Vagina (tissue), 2 donors: ENCODE data around the gene SLC51B. TPM values are rescaled to one million over a fixed set of nuclear protein-coding genes. Genes with fewer than 3 reads are reported as not detected.

Experiments used
- DNase-seq, 2 donors: peaks; one replicate each; pipeline ENCODE4 v3.0.0-alpha.2; 2017; ENCODE audit errors: extremely low spot score in 2 of 2
- H3K27ac ChIP-seq: fragments of 200-600 bp; sonication (generic); one replicate; pipeline ENCODE4 v1.5.1; 2019
- H3K27me3 ChIP-seq: fragments of 200-600 bp; sonication (generic); one replicate; pipeline ENCODE4 v1.5.1; 2019
- H3K36me3 ChIP-seq, 2 donors: fragments of 200-600 bp; sonication (generic); one replicate each; pipeline ENCODE4 v1.5.1; 2017 to 2019
- H3K4me1 ChIP-seq: fragments of 200-600 bp; sonication (generic); one replicate; pipeline ENCODE4 v1.5.1; 2019
- H3K4me3 ChIP-seq, 2 donors: fragments of 200-600 bp; sonication (generic); 1 replicate in 1 of 2; 2 replicates in 1 of 2; pipeline ENCODE4 v1.5.1; 2016 to 2019
- H3K9me3 ChIP-seq: fragments of 200-600 bp; sonication (generic); one replicate; pipeline ENCODE4 v1.5.1; 2019
- POLR2A ChIP-seq, 2 donors: fragments of 450-650 bp; IDR thresholded peaks; one replicate each; pipeline ENCODE4 v1.6.1; 2017; ENCODE audit warnings: antibody characterized with exemption in 2 of 2, mild to moderate bottlenecking in 2 of 2, moderate library complexity in 2 of 2
- POLR2AphosphoS5 ChIP-seq, 2 donors: sonication (generic); formaldehyde crosslinking; IDR thresholded peaks; one replicate each; pipeline ENCODE4 v1.9.0; 2017; ENCODE audit warnings: antibody characterized with exemption in 2 of 2, mild to moderate bottlenecking in 2 of 2, low read depth in 1 of 2; ENCODE audit not compliant: insufficient read depth in 1 of 2
- intact Hi-C: fragments of 100-400 bp; cut with DNase I; formaldehyde crosslinking; loops from one replicate; pipeline ENCODE4 v1.15.1; 2023
- total RNA-seq: library from RNA; depleted of rRNA; stranded (reverse); fragments of >200 nt; gene quantifications from one replicate; pipeline ENCODE4 v1.2.3, GENCODE V29; 2016
- TF ChIP-seq, protein P1 (sequence below), 3 experiments: fragments of 450-650 bp in 2 of 3; fragments of 200-600 bp in 1 of 3; sonication (generic) in 1 of 3; IDR thresholded peaks; one replicate each; pipeline ENCODE4 v1.5.1; 2017 to 2019; ENCODE audit warnings: antibody characterized with exemption in 3 of 3, mild to moderate bottlenecking in 2 of 3, moderate library complexity in 2 of 3

Gene SLC51B
- total RNA-seq, 1 donor from 2014 or later = not detected

DNA sequence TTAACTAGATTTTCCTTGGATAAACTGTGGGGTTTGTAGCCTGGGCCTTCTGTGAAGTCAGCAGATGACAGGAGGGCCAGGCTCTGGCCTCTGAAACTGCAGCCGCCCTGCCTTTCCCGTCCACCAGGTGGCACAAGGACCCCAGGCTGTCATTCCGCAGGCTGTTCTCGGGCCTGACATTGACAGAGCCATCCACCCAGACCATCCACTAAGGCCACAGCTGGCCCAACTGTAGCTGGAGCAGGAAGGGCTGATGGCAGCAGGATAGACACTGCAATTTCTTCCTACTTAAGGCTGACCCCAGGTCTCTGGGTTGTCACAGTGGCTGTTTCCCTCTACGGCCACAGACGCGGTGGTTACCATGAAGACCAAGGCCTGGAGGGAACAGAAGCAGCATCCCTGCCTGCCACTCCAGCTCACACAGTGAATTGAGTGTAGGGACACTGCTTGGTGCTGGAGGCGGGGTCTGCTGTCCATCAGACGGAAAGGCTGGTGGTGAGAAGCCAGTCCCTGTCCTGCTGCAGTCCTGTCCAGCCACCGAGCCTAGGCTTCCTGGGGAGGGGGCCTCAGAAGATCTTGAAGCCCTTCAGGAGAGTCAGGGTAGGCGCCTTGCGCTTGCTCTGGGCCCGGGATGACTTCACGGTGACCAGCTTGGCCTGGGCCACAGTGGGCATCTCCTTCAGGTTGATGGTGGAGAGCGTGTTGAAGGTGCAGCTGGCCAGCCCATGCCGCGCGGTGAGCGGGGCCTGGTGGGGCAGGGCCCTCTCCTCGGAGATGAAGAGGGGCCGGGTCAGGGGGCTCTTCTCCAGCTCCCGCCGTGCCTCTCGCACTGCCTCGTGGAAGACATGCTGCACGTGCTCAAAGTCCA lies 9.4 kb downstream of the SLC51B start:
- intact Hi-C loops = loop anchor here (5.0 kb wide), 1 partner anchor 33 kb away; no protein-coding TSS in a partner anchor
- Histone ChIP-seq H3K4me3 (no peak overlapping the region), H3K27me3 (no peaks in the 10 kb centered on the region), H3K9me3 (no peaks in the 10 kb centered on the region), H3K27ac (peak overlapping the region; percentile 55), H3K4me1 (peaks cover 38% of the 10 kb centered on the region), H3K36me3 (peaks cover 0 to 13% of the 10 kb centered on the region in 2 donors)
- DNase-seq = peak in 1 of 2 donors; percentile 85
- TF ChIP-seq, protein P1, sequence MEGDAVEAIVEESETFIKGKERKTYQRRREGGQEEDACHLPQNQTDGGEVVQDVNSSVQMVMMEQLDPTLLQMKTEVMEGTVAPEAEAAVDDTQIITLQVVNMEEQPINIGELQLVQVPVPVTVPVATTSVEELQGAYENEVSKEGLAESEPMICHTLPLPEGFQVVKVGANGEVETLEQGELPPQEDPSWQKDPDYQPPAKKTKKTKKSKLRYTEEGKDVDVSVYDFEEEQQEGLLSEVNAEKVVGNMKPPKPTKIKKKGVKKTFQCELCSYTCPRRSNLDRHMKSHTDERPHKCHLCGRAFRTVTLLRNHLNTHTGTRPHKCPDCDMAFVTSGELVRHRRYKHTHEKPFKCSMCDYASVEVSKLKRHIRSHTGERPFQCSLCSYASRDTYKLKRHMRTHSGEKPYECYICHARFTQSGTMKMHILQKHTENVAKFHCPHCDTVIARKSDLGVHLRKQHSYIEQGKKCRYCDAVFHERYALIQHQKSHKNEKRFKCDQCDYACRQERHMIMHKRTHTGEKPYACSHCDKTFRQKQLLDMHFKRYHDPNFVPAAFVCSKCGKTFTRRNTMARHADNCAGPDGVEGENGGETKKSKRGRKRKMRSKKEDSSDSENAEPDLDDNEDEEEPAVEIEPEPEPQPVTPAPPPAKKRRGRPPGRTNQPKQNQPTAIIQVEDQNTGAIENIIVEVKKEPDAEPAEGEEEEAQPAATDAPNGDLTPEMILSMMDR (IDR thresholded peaks at IDR 0.05) = peak; percentile 83 to 92 (median 85)
- no peak for TF ChIP-seq POLR2A (IDR thresholded peaks at IDR 0.05)
- TF ChIP-seq POLR2AphosphoS5 (IDR thresholded peaks at IDR 0.05; ENCODE audit: insufficient read depth in 1 of 2, low read depth in 1 of 2) = peak in 1 of 2 donors; percentile 31

DNA sequence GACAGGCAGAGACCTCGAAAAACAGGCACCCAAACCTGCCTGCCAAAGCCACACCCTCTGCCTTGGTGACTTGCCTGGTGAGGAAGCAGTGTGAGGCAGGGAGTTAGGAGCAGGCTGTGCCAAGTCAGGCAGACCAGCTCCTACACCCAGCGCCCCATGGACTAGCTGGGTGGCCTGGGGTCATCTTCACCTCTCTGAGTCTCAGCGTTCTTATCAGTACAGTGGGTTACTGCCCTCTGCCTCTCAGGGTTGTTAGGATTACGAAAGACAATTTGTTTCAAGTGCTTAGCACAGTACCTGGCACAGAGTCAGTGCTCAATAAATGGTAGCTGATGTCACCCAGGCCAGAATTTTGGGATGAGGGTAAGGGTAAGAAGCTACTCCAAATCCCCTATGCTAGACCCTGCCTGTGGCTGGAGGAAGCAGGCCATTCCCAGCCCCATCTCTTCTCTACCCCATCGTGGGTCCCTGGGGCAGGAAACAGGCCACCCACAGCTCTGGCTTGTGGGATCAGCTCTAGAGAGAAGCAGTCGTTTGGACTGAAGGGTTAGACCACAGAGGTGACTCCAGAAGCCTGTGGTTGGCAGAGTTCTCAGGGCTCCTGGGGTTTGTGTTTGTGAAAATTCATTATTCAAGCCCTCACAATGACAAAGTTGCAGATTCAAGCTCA lies 10.1 kb downstream of the SLC51B start:
- Histone ChIP-seq H3K27me3 (no peaks in the 10 kb centered on the region), H3K9me3 (no peaks in the 10 kb centered on the region), H3K27ac (peak overlapping the region; percentile 55), H3K4me3 (no peak overlapping the region), H3K4me1 (peaks cover 32% of the 10 kb centered on the region), H3K36me3 (peaks cover 0 to 13% of the 10 kb centered on the region in 2 donors)
- intact Hi-C loops = no loop called here
- peak in 1 of 2 donors; percentile 84 for DNase-seq
- TF ChIP-seq POLR2AphosphoS5 (IDR thresholded peaks at IDR 0.05; ENCODE audit: insufficient read depth in 1 of 2, low read depth in 1 of 2) (peak in 1 of 2 donors; percentile 17), POLR2A (IDR thresholded peaks at IDR 0.05) (no peak)

DNA sequence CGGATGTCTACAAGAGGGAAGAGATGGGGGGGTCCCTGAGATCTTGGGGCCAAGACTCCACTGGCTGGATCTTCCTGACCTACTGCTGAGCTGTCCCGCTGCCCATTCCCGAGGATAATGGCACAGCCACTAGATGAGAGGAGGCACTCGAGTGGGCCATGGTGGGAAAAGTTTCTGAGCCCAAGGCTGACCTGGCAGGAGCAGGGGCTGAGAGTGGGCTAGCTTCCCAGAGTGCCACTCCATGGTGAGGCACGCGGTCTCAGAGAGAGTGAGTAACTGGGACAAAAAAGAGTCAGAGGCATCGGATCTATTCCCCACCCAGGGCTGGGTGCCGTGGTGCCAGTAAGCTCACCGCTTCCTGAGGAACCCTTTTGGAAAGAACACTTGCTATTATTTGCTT lies 10.9 kb downstream of the SLC51B start:
- TF ChIP-seq POLR2A (IDR thresholded peaks at IDR 0.05) (no peak), POLR2AphosphoS5 (IDR thresholded peaks at IDR 0.05; ENCODE audit: insufficient read depth in 1 of 2, low read depth in 1 of 2) (no peak)
- TF ChIP-seq, protein P1 (IDR thresholded peaks at IDR 0.05) = no peak
- Histone ChIP-seq H3K4me3 (no peak overlapping the region), H3K36me3 (peaks cover 0 to 13% of the 10 kb centered on the region in 2 donors), H3K27ac (peak overlapping the region; percentile 55), H3K9me3 (no peaks in the 10 kb centered on the region), H3K4me1 (peaks cover 34% of the 10 kb centered on the region), H3K27me3 (no peaks in the 10 kb centered on the region)
- no peak for DNase-seq
- intact Hi-C loops = no loop called here

DNA sequence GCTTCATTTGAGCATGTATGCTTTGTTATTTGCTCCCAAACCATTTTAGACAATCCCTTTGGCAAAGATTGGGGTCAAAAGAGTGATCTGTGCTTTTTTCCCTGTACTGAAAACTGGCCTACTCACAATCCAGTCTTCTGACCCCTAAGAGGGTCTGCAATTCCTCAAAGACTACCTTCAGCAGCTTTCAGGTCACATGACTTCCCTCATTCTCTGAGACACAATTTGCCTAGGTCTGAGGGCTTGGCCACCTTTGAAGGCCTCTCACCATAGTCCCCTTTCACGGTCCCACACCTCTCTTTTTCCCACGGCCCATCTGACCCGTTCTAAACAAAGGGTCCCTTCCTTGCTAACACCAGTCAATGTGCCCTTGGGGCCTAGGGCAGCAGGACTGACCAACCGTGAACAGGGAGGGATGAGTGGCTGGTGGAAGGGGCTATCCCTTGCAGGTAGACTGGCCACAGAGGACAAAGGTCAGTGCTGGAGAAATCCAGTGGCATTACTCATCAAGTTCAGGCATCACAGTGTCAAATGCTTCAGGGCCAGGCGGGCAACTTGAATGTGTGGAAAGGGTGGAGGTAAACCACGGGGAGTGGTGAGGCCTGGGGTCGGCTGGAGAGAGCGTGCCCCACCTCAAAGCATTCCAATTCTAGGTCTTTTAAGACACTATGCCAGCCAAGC lies 11.8 kb downstream of the SLC51B start:
- DNase-seq = no peak
- Histone ChIP-seq H3K36me3 (peaks cover 0 to 13% of the 10 kb centered on the region in 2 donors), H3K27me3 (no peaks in the 10 kb centered on the region), H3K4me1 (peaks cover 43% of the 10 kb centered on the region), H3K4me3 (no peak overlapping the region), H3K27ac (no peak overlapping the region), H3K9me3 (no peaks in the 10 kb centered on the region)
- TF ChIP-seq POLR2A (IDR thresholded peaks at IDR 0.05) = no peak
- TF ChIP-seq POLR2AphosphoS5 (IDR thresholded peaks at IDR 0.05; ENCODE audit: insufficient read depth in 1 of 2, low read depth in 1 of 2) = no peak
- TF ChIP-seq, protein P1 (IDR thresholded peaks at IDR 0.05) = no peak
- intact Hi-C loops = no loop called here

DNA sequence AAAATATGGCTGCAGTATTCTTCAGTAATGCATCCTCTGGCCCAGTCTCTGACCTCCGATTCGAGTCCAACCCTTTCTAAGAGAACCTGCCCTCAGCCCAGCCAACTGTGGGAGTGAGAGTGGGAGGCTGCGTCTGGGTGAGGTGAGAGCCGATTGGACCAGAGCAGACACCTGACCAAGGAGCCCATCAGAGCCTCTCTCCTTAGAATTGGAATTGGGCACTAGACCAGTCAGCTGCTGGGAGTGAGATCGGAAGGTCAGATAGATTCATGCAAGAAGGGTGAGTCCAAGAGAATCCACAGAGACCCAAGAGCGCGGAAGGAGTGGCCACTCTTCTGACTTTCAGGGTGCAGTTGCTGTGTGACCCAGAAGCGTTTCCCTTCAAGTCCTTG lies 12.4 kb downstream of the SLC51B start:
- Histone ChIP-seq H3K4me3 (no peak overlapping the region), H3K4me1 (peaks cover 48% of the 10 kb centered on the region), H3K27ac (peak overlapping the region; percentile 5), H3K27me3 (no peaks in the 10 kb centered on the region), H3K36me3 (peaks cover 0 to 13% of the 10 kb centered on the region in 2 donors), H3K9me3 (no peaks in the 10 kb centered on the region)
- intact Hi-C loops = no loop called here
- TF ChIP-seq POLR2AphosphoS5 (IDR thresholded peaks at IDR 0.05; ENCODE audit: insufficient read depth in 1 of 2, low read depth in 1 of 2) (no peak), POLR2A (IDR thresholded peaks at IDR 0.05) (no peak)
- TF ChIP-seq, protein P1 (IDR thresholded peaks at IDR 0.05) = no peak
- peak in 1 of 2 donors; percentile 84 for DNase-seq
